ENCODE measurements around the gene MFF.
"Not testable (repeated sequence)": the region's sequence is repeated elsewhere in the genome, so short reads cannot be mapped to it uniquely, and the experiment has no call there.

Gene MFF

DNA sequence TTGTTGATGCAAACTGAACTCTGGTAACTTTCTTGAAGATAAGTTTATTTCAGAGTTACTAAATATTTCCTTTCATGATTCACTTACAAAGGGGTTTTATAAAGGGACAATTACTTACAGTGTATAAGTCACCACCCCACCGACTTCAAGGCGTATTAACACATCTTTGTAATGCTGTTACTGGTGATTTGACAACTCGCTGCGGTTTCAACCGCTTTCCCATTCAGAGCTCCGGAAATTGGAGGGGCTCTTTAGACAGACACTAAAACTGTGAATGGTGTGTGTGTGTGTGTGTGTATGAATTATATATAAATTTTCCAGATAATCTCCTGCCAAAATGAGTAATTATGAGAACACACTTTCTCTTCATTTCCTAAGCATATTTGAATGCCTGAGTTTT is 49.1 kb downstream of the MFF start:
- DNase-seq (ENCODE audit: insufficient read length, low spot score) = no peak

DNA sequence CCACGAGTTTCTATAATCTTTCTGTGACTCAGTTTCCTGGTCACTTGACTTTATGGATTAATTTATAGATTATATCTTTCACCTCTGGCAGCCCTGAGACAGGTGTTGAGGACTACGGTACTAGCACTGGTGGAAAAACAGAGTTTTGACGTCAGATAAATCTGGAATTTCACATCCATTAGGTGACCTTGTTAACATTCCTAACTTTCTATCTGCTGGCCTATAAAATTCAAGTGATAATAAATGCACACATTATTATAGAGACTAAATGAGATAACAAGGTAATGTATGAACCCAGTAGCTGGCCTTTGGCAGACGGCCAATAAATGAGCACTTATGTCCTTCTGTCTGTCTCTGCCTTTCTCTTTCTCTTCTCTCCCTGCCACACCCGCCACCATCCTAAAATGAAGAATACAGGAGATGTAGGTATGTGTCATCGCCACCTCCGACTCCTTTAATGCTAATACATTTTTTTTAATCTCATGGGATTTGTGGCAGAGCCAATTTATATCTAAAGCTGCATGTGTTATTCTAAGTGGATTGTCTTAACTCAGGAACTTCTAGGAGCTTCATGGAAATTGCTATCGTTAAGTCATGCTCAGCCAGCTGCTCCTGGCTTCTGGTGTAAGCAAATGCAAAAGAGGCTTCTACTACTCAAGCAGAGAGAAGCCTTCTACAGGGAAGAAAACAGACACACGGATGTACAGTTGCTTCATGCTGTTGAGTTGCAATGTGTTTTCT is 51.8 kb downstream of the MFF start:
- TF ChIP-seq, protein P1, sequence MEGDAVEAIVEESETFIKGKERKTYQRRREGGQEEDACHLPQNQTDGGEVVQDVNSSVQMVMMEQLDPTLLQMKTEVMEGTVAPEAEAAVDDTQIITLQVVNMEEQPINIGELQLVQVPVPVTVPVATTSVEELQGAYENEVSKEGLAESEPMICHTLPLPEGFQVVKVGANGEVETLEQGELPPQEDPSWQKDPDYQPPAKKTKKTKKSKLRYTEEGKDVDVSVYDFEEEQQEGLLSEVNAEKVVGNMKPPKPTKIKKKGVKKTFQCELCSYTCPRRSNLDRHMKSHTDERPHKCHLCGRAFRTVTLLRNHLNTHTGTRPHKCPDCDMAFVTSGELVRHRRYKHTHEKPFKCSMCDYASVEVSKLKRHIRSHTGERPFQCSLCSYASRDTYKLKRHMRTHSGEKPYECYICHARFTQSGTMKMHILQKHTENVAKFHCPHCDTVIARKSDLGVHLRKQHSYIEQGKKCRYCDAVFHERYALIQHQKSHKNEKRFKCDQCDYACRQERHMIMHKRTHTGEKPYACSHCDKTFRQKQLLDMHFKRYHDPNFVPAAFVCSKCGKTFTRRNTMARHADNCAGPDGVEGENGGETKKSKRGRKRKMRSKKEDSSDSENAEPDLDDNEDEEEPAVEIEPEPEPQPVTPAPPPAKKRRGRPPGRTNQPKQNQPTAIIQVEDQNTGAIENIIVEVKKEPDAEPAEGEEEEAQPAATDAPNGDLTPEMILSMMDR (IDR thresholded peaks at IDR 0.05; ENCODE audit: insufficient read depth, missing control alignments) = no peak
- FAIRE-seq = peak; percentile 88
- DNase-seq (ENCODE audit: insufficient read length, low spot score) = no peak

More for the DNA sequence above, 49.1 kb downstream of the MFF start:
- FAIRE-seq = no peak
- TF ChIP-seq, protein P1 (IDR thresholded peaks at IDR 0.05; ENCODE audit: insufficient read depth, missing control alignments) = no peak

DNA sequence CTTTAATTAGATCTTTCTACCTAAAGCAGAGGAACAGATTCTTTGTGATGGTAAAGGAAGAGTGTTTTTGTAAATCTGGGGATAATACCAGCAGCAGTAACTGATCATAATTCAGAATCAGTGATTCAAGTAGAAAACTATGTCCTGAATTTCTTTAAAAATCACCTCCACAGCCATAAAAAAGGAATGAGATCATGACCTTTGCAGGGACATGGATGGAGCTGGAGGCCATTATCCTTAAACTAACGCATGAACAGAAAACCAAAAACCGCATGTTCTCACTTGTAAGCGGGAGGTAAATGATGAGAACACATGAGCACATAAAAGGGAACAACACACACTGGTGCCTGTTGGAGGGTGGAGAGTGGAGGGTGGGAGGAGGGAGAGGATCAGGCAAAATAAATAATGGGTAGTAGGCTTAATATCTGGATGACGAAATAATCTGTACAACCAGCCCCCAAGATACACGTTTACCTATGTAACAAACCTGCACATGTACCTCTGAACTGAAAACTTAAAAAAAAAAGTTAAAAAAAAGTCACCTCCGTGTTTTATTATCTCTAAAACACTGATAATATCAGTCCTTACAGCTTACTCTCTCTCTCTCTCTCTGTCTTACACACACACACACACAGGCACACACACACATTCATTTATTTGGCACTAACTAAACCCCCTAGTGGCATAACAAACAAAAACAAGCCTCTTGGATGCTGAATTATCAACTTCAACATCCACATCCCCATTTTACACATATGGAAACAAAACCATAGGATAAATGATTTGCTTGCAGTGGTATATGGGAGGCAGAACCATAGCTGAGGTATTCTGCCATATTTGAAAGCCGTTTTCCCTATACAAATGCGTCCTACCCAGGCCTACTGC is 52.7 kb downstream of the MFF start:
- DNase-seq (ENCODE audit: insufficient read length, low spot score) = no peak
- peak; percentile 16 for FAIRE-seq
- TF ChIP-seq, protein P1 (IDR thresholded peaks at IDR 0.05; ENCODE audit: insufficient read depth, missing control alignments) = no peak

DNA sequence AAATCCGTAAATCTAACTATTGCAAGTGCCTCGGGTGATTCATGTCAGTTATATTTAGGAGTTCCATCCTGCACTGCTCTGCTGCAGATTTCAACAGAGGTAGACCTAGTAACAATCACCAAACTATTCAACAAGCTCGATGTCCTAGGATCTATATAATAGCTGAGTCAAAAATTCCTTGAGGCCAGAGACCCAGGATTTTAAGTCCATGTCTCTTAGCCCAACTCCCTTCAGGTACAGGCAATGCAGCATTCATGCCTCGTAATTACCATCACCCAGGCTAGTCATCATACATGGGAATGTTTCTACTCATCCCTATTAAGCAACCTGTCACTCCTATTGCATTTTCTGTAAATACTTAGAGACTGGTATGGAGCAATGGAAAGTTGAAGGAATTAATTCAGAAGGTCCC is 53.3 kb downstream of the MFF start:
- DNase-seq (ENCODE audit: insufficient read length, low spot score) (no peak), FAIRE-seq (no peak)
- TF ChIP-seq, protein P1 (IDR thresholded peaks at IDR 0.05; ENCODE audit: insufficient read depth, missing control alignments) = no peak

DNA sequence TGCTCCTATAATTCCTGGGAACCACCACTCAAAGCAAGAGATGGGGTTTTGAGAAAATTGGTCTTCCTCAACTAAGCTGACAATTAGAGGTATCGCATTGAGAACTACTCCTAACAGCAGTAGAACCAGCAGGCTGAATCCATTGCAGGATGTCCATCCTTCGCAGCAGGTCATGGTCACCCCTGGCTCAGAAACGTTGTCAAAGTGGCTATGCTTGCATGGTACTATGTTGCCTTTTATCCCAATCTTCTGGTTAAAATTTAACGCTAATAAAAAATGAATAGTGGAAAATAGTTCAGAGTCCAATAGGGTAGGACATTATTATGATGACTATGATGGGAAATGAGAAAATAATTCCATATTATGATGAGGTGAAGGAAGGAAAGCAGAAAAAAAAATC is 54.0 kb downstream of the MFF start, which contains the start of gene TM4SF20:
TSS of gene TM4SF20 (minus strand) at position 212 of the 400 bp plus-strand sequence. CDS start at position 174, 38 bp downstream.
- DNase-seq (ENCODE audit: insufficient read length, low spot score) = no peak
- TF ChIP-seq, protein P1 (IDR thresholded peaks at IDR 0.05; ENCODE audit: insufficient read depth, missing control alignments) = no peak
- no peak for FAIRE-seq

DNA sequence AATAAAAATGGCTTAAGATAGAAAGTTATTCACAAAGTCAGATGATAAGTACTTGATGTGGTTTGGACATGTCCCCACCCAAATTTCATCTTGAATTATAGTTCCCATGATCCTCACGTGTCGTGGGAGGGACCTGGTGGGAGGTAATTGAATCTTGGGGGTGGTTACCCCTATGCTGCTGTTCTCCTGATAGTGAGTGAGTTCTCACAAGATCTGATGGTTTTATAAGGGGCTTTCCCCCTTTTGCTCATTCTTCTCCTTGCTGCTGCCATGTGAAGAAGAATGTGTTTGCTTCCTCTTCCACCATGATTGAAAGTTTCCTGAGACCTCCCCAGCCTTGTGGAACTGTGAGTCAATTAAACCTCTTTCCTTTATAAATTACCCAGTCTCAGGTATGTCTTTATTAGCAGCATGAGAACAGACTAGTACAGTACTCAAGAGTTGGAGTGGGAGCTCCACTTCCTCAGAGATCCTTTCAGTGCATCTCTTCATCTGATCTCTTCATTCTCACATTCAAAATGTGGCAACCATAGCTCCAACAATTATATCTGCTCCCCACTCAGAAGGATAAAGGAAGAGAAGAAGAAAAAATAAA is 57.3 kb downstream of the MFF start:
- not testable (repeated sequence) for DNase-seq (ENCODE audit: insufficient read length, low spot score); FAIRE-seq

DNA sequence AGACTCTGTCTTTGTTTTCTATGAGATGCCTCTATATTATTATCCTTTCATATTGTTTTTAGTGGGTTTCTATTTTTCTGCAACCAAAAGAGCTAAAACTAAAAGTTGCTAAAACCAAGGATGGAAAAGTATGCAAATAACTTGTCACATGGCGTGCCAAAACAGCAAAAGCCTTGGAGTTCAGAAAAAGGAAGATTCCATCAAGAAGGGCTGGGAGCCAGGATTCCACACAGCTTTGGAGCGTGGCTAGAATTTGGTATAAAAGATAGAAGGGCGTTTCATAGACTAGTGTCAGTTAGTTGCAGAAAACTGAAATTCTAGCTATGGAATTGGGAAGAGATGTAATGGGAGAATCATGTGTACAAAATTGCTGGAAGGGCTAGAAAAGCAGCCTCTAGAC is 58.6 kb downstream of the MFF start:
- no peak for FAIRE-seq
- TF ChIP-seq, protein P1 (IDR thresholded peaks at IDR 0.05; ENCODE audit: insufficient read depth, missing control alignments) = no peak
- DNase-seq (ENCODE audit: insufficient read length, low spot score) = no peak

Measured in D721Med (cell line).